HG03095 (cell line): ENCODE measurements around the gene STX2.
"Not testable (repeated sequence)": the region's sequence is repeated elsewhere in the genome, so short reads cannot be mapped to it uniquely, and the experiment has no call there.

Experiments used
- ATAC-seq: cut with Tn5 transposase; IDR thresholded peaks from one replicate; pipeline ENCODE4 v1.9.1; 2021; ENCODE audit warnings: moderate library complexity; ENCODE audit not compliant: unreplicated experiment

Gene STX2

DNA sequence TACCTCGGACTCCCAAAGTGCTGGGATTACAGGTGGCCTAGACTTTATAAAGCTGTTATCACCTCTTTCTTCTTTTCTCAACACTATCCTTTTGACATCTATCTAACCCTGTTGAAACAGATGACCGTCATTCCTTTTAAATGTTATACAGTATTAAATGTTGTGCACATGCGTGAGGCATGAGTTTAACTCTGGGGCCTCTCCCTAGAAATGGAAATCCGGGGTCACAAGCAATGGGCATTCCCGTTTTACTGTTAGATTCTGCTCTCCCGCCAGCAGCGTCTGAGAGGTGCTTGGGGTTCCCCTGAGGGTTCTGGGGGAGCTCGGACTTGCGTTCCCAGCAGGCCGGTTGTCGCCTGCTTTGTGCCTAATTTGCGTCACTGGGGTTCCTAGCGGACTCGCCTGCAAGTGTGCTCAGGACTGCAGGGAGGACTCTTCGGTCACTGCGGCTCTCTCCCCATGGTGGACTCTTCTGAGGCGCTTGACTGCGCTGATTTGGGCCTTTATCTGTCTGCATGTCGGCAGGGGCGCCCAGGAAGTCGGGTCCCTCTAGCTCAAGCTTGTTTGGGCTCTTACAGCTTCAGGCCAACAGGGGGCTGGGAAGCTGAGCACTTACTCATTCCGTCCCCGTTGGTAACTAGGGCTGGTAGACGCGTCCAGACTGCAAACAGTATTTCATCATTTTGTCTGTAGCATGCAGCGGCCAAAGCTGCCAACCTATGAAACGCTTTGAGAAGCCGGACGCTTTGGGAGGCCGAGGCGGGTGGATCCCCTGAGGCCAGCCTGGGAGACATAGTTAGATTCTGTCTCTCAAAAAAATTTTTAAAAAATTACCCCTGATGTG is 31.6 kb upstream of the STX2 start:
- peak; percentile 64 for ATAC-seq

DNA sequence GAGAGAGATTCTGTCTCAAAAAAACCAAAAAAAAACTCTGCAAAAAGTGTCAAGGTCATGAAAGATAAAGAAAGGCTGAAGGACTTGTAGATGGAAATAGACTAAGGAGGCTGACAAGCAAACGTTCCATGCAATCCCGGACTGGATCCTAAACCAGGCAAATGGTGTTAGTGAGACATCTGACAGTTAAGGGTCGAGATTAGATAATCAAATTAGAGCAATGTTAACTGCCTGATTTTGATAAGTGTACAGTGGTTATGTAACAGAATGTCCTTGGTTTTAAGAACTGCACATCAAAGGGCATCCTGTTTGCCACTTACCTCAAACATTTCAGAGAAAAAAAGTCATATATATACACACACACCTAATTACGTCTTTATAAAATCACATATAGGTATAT is 29.4 kb upstream of the STX2 start:
- no peak for ATAC-seq

DNA sequence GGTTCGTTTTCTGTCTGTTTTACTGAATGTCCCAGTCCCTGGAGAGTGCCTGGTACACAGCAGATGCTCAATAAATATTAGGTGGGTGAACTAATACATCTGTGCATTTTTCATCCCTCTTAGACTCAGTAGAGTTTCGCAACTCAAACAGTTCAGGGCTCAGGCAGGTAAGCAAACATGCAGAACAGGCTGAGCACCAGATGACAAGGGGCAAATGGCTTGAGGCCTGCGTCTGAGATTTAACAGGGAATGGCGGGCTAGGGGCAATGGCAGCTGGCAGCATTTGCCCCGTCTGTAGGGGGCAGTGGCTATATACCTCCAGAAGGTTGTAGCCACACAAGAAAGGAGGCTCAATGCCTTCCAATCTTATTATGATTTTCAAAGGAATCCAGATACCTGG is 24.2 kb upstream of the STX2 start:
- no peak for ATAC-seq

DNA sequence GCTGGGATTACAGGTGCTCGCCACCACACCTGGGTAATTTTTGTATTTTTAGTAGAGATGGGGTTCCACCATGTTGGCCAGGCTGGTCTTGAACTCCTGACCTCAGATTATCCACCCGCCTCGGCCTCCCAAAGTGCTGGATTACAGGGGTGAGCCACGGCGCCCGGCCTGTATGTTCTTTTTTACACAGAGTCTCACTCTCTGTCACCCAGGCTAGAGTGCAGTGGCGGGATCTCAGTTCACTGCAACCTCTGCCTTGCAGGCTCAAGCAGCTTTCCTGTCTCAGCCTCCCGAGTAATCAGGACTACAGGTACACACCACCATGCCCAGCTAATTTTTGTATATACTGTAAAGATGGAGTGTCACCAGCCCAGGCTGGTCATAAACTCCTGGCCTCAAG is 23.7 kb upstream of the STX2 start:
- ATAC-seq = not testable (repeated sequence)

DNA sequence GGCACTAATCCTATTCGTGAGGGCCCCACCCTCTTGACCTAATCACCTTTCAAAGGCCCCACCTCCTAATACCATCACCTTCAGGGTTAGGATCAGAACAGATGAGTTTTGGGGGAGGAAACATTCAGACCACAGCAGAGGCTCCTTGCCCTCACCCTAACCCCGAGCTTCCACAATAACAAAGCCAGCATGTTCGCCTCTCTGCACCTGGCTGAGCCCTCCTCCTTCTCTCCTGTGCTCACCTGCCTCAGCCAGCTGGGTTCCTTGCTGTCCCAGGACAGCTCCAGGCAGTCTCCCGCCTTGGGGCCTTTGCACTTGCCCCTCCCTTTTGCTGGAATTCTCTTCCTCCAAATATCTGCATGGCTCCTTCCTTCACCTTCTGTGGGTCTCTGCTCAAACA is 23.1 kb upstream of the STX2 start:
- no peak for ATAC-seq

DNA sequence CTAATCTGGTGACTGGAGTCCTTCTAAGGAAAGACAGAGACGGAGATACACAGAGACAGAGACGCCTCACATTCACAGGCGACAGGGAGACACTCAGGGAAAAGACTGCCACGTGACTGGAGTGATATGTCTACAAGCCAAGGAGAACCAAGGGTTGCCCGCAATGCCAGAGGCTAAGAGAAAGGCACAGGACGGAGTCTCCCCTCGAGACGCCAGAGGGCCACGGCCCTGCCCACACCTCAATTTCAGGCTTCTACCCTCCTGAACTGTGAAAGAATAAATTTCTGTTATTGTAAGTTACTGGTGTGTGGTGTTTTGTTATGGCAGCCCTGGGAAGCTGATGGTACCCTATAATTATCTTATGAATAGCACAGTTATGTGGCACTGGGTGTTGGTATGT is 21.3 kb upstream of the STX2 start:
- ATAC-seq = no peak

DNA sequence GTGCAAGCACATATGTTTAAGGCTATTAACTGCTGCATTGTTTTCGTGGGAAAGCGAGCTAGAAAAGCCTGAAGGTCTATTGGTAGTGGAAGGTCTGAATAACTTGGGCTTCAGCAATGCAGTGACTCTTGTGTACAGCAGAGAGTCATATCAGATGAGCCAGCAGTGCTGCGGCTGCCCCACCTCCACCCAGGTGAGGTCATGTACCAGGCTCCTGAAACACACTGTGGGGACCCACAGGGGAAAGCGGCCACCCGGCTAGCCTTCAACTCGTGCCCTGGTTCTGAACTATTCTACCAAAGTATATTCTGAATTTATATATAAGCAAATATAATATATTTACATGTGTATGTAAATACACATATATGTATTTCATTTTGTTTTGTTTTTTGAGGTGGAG is 20.1 kb upstream of the STX2 start:
- ATAC-seq = no peak

DNA sequence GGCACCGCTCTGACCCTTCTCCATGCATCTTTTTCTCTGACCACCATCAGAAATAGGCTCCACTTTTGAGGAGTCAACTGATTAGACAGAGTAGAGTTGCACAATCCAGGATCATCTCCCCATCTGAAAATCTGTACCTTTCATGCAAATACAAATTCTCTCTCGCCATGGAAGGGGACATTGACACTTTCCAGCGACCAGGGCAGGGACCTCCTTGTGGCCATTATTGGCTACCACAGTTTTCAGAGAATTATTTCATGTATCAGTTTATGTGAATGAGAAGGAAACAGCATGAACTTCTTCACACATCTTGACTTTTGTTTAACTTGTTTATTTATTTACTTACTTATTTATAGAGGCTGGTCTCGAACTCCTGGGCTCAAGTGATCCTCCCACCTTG is 19.0 kb upstream of the STX2 start:
- no peak for ATAC-seq

DNA sequence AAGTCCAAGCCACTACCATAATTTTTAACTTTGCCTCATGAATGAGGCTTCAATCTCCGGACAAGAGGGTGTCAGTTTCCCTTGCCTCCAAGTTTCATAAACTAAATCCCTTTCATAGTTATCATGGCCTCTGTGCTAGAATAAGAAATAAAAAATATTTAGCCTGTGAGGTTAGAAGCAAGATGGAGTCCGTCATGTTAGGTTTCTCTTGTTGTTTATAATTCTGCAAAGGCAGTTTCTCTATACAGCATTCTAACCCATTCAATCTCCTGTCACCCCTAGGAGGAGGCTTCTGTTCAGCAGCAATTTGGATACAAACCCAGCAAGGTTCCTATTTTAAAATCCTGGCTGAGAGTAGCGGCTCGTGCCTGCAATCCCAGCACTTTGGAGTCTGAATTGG is 17.0 kb upstream of the STX2 start:
- ATAC-seq = no peak

DNA sequence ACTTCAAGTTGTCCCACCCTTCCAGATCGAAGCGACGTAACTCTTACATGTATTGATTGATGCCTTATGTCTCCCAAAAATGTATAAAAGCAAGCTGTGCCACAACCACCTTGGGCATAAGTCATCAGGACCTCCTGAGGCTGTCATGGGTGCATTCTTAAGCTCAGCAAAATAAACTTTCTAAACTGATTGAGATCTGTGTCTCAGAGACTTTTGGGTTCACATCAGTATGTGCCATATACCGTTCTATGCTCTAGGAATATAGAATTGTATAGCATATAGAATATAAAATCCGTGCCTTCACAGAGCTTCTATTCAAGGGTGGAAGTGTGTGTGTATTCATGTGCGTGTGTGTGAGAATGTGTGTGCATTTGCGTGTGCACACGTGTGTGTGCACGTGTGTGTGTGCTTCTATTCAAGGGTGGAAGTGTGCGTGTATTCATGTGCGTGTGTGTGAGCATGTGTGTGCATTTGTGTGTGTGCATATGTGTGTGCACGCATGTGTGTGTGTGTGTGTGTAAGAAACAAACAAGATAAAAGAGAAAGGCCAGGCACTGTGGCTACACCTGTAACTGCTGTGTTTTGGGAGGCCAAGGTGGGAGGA is 11.5 kb upstream of the STX2 start:
- no peak for ATAC-seq

DNA sequence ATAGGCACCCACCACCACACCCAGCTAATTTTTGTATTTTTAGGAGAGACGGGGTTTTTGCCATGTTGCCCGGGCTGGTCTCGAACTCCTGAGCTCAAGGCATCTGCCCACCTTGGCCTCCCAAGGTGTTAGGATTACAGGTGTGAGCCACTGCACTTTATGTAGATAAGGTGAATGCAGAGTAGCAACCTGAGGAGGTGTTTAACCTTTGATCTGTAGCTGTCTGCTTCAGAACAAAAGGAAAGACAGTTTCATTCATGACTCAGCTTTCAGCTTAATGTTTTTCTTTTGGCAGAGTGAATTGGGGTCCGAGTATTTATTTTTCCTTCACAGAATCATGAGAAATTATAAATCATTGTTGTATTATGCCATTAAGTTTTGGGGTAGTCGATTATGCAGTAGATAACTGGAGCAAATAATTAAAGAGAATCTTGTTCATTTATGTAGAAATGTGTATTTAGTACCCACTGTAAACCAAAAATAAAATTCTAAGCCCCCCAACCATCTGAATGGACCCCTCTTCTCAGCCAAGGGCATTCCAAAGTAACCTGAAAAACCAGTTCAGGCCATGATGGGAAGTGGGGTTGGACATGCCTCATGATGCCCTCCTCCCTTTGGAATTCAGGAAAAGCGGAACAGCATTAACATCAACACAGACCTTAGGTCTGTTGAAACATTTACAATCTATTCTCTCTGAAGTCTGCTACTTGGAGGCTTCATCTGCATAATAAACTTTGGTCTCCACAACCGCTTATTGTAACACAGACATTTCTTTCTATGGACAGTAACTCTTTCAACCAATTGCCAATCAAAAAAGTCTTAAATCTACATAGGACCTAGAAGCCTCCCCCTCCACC is 10.7 kb upstream of the STX2 start:
- ATAC-seq = no peak

DNA sequence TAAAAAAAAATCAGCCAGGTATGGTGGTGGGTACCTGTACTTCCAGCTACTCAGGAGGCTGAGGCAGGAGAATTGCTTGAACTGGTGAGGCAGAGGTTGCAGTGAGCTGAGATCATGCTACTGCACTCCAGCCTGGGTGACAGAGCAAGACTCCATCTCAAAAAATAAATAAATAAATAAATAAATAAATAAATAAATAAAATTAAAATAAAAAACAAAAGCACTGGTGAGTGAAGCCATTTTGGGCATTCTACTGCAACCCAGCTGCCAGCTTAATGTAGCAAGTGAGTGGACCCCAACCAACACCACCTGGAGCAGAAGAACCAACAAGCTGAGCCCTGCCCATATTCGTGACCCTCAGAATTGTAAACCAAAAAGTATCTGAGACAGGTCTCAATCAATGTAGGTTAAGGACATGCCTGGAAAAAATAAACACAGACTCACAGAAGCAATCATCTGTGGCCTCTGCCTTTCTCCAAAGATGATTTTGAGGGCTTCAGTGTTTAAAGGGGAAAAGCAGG is 9.8 kb upstream of the STX2 start:
- not testable (repeated sequence) for ATAC-seq

DNA sequence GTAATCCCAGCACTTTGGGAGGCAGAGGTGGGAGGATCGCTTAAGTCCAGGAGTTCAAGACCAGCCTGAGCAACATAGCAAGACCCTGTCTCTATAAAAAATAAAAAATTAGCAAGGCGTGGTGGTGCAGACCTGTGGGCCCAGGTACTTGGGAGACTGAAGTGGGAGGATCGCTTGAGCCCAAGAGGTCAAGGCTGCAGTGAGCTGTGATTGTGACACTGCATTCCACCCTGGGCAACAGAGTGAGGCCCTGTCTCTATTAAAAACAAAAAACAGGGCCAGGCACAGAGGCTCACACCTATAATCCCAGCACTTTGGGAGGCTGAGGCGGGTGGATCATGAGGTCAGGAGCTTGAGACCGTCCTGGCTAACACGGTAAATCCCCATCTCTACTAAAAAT is 9.1 kb upstream of the STX2 start:
- not testable (repeated sequence) for ATAC-seq

DNA sequence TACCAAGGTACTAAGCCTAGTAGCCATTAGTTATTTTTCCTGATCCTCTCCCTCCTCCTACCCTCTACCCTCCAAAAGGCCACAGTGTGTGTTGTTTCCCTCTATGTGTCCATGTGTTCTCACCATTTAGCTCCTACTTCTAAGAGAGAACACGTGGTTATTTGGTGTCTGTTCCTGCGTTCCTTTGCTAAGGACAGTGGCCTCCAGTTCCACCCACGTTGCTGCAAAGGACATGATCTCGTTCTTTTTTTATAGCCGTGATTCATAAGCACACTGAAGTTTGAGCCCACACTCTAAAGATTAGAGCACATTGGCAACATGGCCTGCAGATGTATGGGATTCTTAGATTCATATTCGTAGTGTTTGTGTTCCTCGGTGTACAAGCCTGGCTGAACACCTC is 8.1 kb upstream of the STX2 start:
- ATAC-seq = no peak

DNA sequence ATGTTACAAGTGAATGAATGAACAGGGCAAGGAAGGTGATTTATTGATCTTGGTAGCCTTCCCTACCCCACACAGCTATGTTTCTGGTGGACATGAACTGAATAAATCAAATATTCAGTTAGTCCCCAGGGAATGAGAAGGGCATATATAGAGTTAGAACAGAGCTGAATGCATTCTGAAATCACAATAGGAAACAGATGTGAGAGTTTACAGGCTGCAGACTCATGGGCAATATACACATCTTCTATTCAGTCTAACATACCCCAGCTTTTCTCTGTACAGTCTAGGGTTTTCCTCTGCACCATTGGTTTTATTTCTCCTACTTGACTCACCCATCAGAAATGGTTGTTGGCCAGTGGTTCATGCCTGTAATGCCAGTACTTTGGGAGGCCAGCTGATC is 7.3 kb upstream of the STX2 start:
- ATAC-seq = no peak

DNA sequence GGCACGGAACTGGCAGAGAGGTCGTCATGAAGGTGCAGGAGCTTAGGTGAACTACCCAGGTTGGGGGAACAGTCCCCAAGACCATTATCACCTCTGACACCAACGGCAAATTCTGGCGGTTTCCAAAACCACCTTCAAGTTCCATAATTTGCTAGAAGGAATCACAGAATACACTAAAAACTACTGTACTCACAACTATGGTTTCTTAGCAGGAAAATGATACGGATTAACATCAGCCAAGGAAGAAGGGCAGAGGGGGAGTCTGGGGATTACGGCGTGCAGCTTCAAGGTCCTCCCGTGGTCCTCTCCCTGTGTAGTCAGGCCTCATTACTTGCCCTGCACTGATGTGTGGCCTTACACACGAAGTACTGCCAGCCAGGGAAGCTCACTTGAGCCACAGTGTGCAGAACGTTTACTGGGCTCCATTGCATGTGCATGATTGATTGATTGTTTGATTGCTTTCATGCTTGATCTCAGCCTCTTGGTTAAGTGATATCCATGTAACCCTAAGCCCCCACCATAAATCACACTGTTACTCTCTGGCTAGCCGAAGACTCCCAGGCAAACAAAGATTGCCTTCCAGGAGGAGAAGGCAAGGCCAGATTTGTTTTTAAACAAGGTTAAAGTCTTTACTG is 837 bp upstream of the STX2 start:
- ATAC-seq = no peak

DNA sequence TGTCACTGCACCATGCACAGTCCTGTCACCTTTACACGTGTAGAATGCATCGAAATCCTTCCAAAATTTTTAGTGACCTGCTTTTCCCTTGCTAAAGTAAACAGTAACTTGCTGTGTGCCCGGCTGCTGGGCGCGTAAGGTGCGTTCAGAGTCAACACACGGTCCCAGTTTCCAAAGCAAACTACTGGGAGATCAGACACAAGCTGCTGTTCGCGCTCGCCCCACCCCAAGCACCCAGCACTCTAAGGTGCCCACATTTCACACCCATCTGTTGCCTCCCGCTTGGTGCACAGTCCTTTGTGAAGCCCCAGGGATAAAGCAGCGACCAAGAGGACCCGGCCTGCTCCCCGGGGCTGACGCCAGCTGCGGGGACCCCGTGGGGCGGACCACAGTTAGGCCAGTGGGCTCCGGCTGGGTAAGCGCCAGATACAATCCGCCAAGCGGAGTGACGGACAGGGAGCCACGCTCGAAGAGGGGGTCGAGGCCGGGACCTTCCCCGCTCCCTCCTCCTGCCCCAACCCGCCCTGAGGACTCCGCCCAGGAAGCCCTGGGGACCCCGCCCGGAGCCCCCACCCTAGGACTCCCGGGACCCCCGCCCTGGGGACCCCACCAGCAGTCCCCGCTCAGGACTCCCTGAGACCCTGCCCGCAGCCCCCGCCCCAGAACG is 633 bp downstream of the STX2 start:
- ATAC-seq = peak; percentile 15

DNA sequence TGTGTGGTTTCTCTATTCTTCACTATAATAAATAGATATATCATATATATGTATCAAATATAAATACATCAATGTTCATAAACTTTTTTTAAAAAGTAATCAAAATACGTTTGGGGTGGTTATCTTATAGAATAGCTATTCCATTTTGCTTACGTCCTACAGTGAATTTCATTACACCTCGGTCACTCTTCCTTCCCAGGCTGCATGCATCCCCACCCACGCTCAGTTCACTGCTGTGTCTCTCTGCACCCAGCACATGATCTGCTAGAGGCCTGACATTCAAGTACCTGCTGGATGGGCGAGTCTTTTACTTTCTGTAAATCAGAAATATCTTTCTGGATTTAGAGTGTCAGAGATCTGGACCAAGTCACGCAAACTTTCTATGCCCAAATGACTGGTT is 3.6 kb downstream of the STX2 start:
- no peak for ATAC-seq

DNA sequence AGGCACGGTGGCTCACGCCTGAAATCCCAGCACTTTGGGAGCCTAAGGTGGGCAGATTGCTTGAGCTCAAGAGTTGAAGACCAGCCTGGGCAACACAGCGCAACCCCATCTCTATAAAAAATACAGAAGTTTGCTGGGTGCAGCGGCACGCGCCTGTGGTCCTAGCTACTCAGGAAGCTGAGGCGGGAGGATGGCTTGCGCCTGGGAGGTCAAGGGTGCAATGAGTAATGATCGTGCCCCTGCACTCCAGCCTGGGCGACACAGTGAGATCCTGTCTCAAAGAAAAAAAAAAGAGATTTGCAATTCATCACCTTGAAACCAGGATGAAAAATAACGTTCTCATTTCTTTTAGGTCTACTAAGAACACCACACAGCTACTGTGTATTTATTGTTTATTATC is 4.0 kb downstream of the STX2 start:
- ATAC-seq = no peak

DNA sequence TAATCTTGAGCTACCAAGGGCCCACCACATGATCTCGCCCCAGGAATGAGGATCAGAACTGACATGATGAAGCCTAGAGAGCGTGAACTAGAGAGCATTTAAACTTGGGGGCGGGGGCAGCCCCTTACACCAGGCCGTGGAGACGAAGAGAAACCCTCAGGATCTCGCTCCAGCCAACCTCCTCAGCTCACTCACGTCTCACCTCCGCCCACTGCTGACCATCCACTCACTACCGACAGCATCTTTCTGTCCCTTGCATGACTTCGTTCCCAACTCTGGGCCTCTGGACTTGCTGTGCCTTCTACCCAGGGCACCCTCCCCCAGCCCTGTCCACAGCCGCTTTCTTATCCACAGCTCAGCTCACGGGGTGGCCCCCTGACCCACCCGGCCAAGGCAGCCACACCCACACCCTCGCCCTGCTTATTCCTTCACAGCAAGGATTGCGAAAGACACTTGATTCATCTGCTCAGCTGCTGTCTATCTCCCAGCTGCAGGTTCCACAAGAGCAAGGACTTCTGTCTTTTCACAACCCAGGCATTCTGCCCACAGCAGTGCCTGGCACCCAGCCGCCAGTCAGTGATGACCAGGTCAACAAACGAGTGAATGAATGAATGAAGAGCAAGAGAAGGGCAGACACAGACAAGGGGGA is 6.4 kb downstream of the STX2 start:
- no peak for ATAC-seq
